EL (cell line): ENCODE results near the gene USP21.

Source experiments
- DNase-seq: peaks from one replicate; pipeline ENCODE4 v3.0.0-alpha.2; 2016

The USP21 gene

GRCh38 chr1:161196521-161197451 lies 37.5 kb downstream of the USP21 start:
- peak; percentile 80 for DNase-seq

GRCh38 chr1:161197560-161198193 lies 38.4 kb downstream of the USP21 start:
- DNase-seq: no peak

- DNase-seq: peak; percentile 73
Measured at GRCh38 chr1:161198194-161198896, 39.0 kb downstream of the USP21 start.

GRCh38 chr1:161198897-161199431 lies 39.7 kb downstream of the USP21 start, which contains the start of gene ADAMTS4:
TSS of gene ADAMTS4 (minus strand) at chr1:161199054. CDS start at chr1:161198627, 427 bp downstream.
- peak; percentile 94 for DNase-seq

GRCh38 chr1:161199506-161200139 lies 40.3 kb downstream of the USP21 start:
- DNase-seq: no peak

GRCh38 chr1:161200421-161200991 lies 41.2 kb downstream of the USP21 start:
- DNase-seq: no peak

GRCh38 chr1:161200992-161201835 lies 41.9 kb downstream of the USP21 start:
- DNase-seq: peak; percentile 88

- peak; percentile 99 for DNase-seq
Measured at GRCh38 chr1:161201836-161202712, 42.8 kb downstream of the USP21 start, which contains the start of gene NDUFS2. TSS of gene NDUFS2 (plus strand) at chr1:161202367. CDS start at chr1:161202386, 19 bp downstream.

- no peak for DNase-seq
Measured at GRCh38 chr1:161206411-161207140, 47.3 kb downstream of the USP21 start.

GRCh38 chr1:161207173-161207572 lies 47.9 kb downstream of the USP21 start:
- DNase-seq: no peak

- peak; percentile 75 for DNase-seq
Measured at GRCh38 chr1:161209790-161210409, 50.6 kb downstream of the USP21 start.

GRCh38 chr1:161214369-161214768 lies 55.1 kb downstream of the USP21 start:
- no peak for DNase-seq

- no peak for DNase-seq
Measured at GRCh38 chr1:161215076-161215475, 55.8 kb downstream of the USP21 start, which contains the start of gene FCER1G. TSS of gene FCER1G (plus strand) at chr1:161215295. CDS start at chr1:161215322, 27 bp downstream.
